Renal cortex interstitium (tissue), 11 donors: ENCODE results near the gene CUL7. TPM values are rescaled to one million over a fixed set of nuclear protein-coding genes. Genes with fewer than 3 reads are reported as not detected.
"Not testable (repeated sequence)": the region's sequence is repeated elsewhere in the genome, so short reads cannot be mapped to it uniquely, and the experiment has no call there.

Experiments
- DNase-seq, 11 donors: peaks; one replicate each; pipeline ENCODE4 v3.0.0-alpha.2; 2013; ENCODE audit warnings: low read depth in 9 of 11, low spot score in 4 of 11; ENCODE audit errors: extremely low read depth in 1 of 11
- polyA plus RNA-seq, 3 donors: library from polyadenylated mRNA; unstranded; fragments of 120-200 nt; gene quantifications; one replicate each; pipeline ENCODE4 v1.2.1, GENCODE V29; 2013; ENCODE audit not compliant: insufficient read length in 3 of 3

The CUL7 gene
- polyA plus RNA-seq, 3 donors, result 47.5 to 57.8 (median 57.7) TPM

DNA sequence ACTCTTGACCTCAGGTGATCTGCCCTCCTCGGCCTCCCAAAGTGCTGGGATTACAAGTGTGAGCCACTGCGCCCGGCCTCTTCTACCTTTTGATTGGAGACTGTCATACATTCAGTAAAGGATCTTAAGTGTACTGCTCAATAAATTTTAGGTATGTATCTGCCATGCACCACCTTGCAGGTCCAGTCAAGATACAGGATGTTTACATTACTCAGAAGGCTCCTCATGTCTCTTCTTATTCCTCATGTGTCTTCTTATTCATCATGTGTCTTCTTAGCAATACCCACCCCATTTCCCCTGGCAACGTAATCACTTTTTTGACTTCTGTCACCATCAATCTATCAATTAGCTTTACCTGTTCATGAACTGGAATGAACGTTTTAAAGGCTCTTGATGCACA lies 47.8 kb downstream of the CUL7 start:
- no peak for DNase-seq

- DNase-seq, result no peak
Measured at GRCh38 chr6:43001843-43002242, 51.8 kb downstream of the CUL7 start.

DNA sequence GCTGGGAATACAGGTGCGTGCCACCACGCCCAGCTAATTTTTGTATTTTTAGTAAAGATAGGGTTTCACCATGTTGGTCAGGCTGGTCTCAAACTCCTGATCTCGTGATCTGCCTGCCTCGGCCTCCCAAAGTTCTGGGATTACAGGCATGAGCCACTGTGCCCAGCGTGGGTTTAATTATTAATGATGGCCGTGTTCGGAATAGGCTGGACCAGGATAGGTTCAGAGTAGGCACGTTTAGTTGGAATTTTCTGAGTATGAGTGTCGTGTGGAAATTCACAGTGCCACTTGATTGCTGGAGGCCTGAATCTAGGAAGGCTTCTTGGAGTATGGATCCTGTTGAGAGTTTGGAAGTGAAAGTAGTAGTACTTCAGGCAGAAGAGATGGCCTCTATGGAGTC lies 55.4 kb downstream of the CUL7 start:
- DNase-seq, result not testable (repeated sequence)

GRCh38 chr6:42996513-42996912 lies 57.1 kb downstream of the CUL7 start:
- DNase-seq, result no peak

GRCh38 chr6:42993445-42993844 lies 60.2 kb downstream of the CUL7 start:
- DNase-seq, result no peak

DNA sequence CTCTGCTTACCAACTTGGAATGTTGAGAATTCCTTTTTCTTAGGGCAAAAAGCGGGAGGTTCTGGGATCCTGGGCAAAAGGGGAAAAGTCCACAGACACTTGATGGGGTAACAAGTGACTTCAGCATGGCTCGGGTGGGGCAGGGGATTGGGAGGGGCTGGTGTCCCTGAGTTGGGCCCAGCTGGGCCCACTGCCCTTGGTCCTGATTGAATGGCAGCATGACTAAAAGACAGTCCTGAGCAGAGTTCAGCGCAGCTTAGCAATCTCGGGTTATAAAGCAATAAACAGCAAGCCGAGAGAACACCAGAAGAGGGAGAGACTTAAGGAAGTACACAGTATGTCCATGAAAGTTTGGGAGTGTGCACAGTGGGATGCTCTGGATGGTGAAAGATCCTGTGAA lies 63.7 kb downstream of the CUL7 start:
- no peak for DNase-seq

DNA sequence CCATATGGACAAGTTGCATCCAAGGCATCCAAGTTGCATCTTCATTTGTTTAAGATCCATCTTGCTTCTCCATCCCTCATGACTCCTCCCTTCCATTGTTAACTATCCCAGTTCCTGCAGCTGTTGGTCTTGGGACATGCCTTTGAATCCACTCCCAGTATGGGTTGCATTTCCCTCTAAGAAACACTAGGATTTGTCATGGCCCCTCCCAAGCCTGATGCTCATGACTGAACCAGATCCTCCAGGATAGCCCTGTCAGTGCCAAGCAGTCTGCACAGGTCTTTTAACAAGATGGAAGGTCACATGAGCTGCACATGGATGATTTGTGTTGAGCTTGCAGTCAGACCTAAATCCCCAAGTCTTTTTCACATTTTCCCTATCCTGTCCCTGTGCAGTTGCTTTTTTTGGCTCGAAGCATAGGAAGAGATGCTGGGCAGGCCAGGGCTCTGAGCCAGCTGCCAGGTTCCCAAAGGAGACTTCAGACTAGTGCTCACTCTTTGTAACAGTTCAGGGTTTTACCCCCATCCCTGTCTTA lies 65.1 kb downstream of the CUL7 start:
- no peak for DNase-seq

Other genes starting within 250 kb of the CUL7 start
- gene RPL7L1, start 174.2 kb downstream of the CUL7 start, polyA plus RNA-seq, result 100 to 1,000 TPM; 110 to 123 (median 119) TPM
- gene PTCRA, start 137.8 kb downstream of the CUL7 start, polyA plus RNA-seq, result under 1 TPM in 2 of 3 donors, not detected in 1; 0.25 to 0.40 TPM
- 10 to 100 TPM; 53.7 to 66.1 (median 60.7) TPM for gene CNPY3, start 124.4 kb downstream of the CUL7 start, polyA plus RNA-seq
- 1 to 10 TPM in 1 of 3 donors, under 1 TPM in 2; 0.95 to 2.6 (median 0.98) TPM for gene GNMT, start 93.1 kb downstream of the CUL7 start, polyA plus RNA-seq
- 10 to 100 TPM; 23.2 to 32.2 (median 23.4) TPM for gene PEX6, start 74.7 kb downstream of the CUL7 start, polyA plus RNA-seq
- 10 to 100 TPM; 51.0 to 66.3 (median 64.0) TPM for gene PPP2R5D, start 69.3 kb downstream of the CUL7 start, polyA plus RNA-seq
- gene MEA1, start 39.9 kb downstream of the CUL7 start, polyA plus RNA-seq, result 10 to 100 TPM; 80.8 to 98.4 (median 81.0) TPM
- gene KLHDC3, start 39.6 kb downstream of the CUL7 start, polyA plus RNA-seq, result 100 to 1,000 TPM in 1 of 3 donors, 10 to 100 TPM in 2; 91.7 to 104 (median 96.0) TPM
- gene RRP36, start 32.2 kb downstream of the CUL7 start, polyA plus RNA-seq, result 10 to 100 TPM; 58.0 to 62.7 (median 62.6) TPM
- gene MRPL2, start 5.6 kb upstream of the CUL7 start, polyA plus RNA-seq, result 10 to 100 TPM; 46.8 to 73.4 (median 64.4) TPM
- 10 to 100 TPM; 53.8 to 79.3 (median 57.6) TPM for gene KLC4, start 5.8 kb upstream of the CUL7 start, polyA plus RNA-seq
- gene PTK7, start 22.5 kb upstream of the CUL7 start, polyA plus RNA-seq, result 100 to 1,000 TPM; 217 to 274 (median 239) TPM
- 10 to 100 TPM; 27.6 to 32.8 (median 31.5) TPM for gene SRF, start 117.4 kb upstream of the CUL7 start, polyA plus RNA-seq
- gene CUL9, start 128.3 kb upstream of the CUL7 start, polyA plus RNA-seq, result 10 to 100 TPM; 30.8 to 45.6 (median 37.8) TPM
- gene DNPH1, start 175.6 kb upstream of the CUL7 start, polyA plus RNA-seq, result 10 to 100 TPM; 45.2 to 91.1 (median 85.0) TPM
- gene TTBK1, start 189.6 kb upstream of the CUL7 start, polyA plus RNA-seq, result under 1 TPM; 0.26 to 0.51 (median 0.29) TPM
- gene SLC22A7, start 244.4 kb upstream of the CUL7 start, polyA plus RNA-seq, result 1 to 10 TPM in 1 of 3 donors, under 1 TPM in 2; 0.79 to 1.4 (median 0.81) TPM